Erythroblast (primary cell): ENCODE data around the gene GPR75.

Experiments
- GATA1 ChIP-seq: IDR thresholded peaks from 2 replicates; pipeline ENCODE4 v1.6.1; 2011; ENCODE audit warnings: low read depth, mild to moderate bottlenecking, control low read depth, low read length, moderate library complexity
- POLR2A ChIP-seq: IDR thresholded peaks from 2 replicates; pipeline ENCODE4 v1.6.1; 2011; ENCODE audit warnings: mild to moderate bottlenecking, low read length

- TF ChIP-seq POLR2A = no peak
- TF ChIP-seq GATA1 = no peak
Measured at GRCh38 chr2:53859206-53860181, at the start of gene GPR75.
